Activated naive CD4-positive, alpha-beta T cell treated with anti-CD3 and anti-CD28 coated beads, Interleukin-2, amount 50 U/mL, for 24 hours (primary cell): ENCODE results near the gene PDIA3.
"Not testable (repeated sequence)": the region's sequence is repeated elsewhere in the genome, so short reads cannot be mapped to it uniquely, and the experiment has no call there.

ENCODE experiments used
- H3K27ac Mint-ChIP-seq: one replicate; pipeline ENCODE4 v1.8.0; 2021; ENCODE audit warnings: mild to moderate bottlenecking, mixed read lengths
- H3K27me3 Mint-ChIP-seq: one replicate; pipeline ENCODE4 v1.8.0; 2021; ENCODE audit warnings: mixed read lengths
- H3K36me3 Mint-ChIP-seq: one replicate; pipeline ENCODE4 v1.8.0; 2021; ENCODE audit warnings: mixed read lengths
- H3K4me1 Mint-ChIP-seq: one replicate; pipeline ENCODE4 v1.8.0; 2021; ENCODE audit warnings: mixed read lengths
- H3K4me3 Mint-ChIP-seq: one replicate; pipeline ENCODE4 v1.8.0; 2021; ENCODE audit warnings: mild to moderate bottlenecking, mixed read lengths
- H3K9me3 Mint-ChIP-seq: one replicate; pipeline ENCODE4 v1.8.0; 2021; ENCODE audit warnings: mixed read lengths

The PDIA3 gene

DNA sequence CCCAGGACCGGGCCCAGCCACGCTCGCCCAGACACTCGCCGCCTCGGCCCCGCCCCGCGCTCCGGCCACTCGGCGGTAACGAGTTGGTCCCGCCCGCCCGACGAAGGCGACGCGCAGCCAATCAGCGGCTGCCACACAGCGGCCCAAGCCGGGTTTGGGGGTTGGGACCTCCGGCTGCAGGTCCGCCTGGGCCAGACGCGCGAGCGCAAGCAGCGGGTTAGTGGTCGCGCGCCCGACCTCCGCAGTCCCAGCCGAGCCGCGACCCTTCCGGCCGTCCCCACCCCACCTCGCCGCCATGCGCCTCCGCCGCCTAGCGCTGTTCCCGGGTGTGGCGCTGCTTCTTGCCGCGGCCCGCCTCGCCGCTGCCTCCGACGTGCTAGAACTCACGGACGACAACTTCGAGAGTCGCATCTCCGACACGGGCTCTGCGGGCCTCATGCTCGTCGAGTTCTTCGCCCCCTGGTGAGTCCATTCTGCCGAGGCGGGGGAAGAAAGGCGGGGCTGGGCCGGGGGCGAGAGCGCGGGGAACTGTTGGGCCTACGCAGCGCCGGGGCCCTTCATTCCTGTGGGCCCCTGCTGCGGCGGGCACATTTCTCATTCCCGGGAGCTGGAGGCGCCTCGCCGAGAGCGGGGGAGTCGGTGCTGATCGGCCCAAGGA, at the start of gene PDIA3:
Gene PDIA3, plus strand, starts transcription at position 194 of the 658 bp plus-strand sequence. Its CDS starts 102 bp downstream, at position 296.
- H3K27me3 Mint-ChIP-seq, H3K36me3 Mint-ChIP-seq, H3K9me3 Mint-ChIP-seq: not testable (repeated sequence)
- Mint-ChIP-seq H3K4me1 (peaks cover 26% of the 10 kb centered on the region), H3K4me3 (peak within 1 kb of the TSS; percentile 98), H3K27ac (peak within 1 kb of the TSS; percentile 98)

DNA sequence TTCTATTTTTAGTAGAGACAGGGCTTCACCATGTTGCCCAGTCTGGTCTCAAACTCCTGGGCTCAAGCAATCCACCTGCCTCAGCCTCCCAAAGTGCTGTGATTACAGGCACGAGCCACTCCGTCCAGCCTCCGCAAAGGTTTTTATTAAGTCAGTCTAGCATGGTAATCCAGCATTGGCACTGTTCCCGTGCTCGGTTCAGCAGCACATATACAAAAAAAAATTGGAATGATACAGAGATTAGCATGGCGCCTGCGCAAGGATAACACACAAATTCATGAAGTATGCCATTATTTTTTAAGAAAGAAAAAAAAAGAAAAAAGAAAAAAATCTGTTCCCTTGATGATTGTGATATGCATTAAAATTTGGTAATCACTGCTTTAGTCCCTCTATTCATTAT, 44.1 kb upstream of the PDIA3 start:
- no peaks in the 10 kb centered on the region for H3K9me3 Mint-ChIP-seq
- H3K27ac Mint-ChIP-seq, result no peak overlapping the region
- H3K4me3 Mint-ChIP-seq, result no peak overlapping the region
- no peaks in the 10 kb centered on the region for H3K4me1 Mint-ChIP-seq
- peaks cover 2% of the 10 kb centered on the region for H3K27me3 Mint-ChIP-seq
- no peaks in the 10 kb centered on the region for H3K36me3 Mint-ChIP-seq

DNA sequence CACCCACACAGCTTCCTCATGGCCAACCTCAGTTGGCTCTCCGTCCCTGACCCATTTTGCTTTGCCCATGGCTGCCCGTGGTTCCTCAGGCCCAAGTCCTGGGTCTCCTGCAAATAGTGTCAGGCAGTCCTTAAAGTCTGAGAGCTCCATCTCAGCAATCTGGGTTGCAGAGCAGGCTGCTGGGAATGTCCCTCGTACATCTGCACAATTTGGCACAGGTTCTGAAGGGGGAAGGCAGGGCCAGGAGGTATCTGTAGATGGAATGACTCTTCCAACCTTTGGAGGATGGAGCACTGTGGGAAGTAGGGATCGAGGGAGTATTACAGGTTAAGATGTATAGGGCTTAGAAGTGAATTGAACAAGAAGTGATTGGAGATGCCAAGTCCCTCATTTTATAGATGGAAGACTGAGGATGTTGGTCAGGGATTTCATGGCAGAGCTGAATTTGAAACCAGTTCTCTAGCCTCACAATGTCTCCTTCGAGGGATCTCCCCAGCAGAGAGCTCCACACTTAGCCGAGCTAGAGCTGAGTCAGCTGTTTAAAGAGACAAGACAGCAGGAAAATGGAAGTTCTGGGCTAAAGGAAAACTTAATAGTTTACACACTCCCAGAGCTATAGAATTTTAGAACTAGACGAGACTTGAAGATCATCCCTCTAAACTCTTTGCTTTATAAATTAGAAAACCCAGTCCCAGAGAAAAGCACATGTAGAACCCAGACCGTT, 43.4 kb upstream of the PDIA3 start:
- no peaks in the 10 kb centered on the region for H3K4me1 Mint-ChIP-seq
- no peak overlapping the region for H3K27ac Mint-ChIP-seq
- peaks cover 2% of the 10 kb centered on the region for H3K27me3 Mint-ChIP-seq
- H3K36me3 Mint-ChIP-seq, result no peaks in the 10 kb centered on the region
- H3K4me3 Mint-ChIP-seq, result no peak overlapping the region
- no peaks in the 10 kb centered on the region for H3K9me3 Mint-ChIP-seq

DNA sequence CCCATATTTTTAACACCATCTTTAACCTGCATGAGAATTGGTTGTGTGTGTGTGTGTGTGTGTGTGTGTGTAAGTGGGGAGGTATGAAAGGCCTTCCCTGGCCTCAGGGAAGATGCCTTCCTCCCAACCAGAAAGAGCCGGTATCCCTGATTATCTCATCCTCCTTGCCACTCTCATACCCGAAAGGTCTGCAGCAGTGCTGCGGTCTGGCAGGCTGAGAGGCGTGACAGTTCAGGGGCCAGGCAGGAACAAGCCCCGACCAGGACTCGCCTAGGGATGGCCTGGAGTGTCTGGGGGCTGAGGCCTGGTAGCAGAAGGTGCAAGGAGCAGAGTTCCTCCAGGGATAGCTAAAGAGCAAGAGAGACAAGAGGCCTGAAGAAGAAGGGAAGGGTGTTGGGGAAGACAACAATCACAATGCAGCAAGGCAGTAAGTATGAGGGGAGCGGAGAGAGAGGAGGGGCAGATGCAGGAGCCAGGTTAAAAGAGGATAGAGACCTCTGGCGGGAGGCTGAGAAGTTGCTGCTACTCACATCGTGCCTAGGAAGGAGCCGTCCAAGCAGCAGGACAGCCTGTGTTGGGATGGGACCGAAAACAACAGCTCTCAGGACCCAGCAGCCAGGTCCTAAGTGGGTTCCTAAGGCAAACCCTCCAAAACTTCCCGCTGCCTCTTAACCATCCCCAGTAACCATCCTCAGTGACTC, 35.7 kb upstream of the PDIA3 start:
- not testable (repeated sequence) for H3K4me1 Mint-ChIP-seq, H3K27me3 Mint-ChIP-seq, H3K4me3 Mint-ChIP-seq, H3K36me3 Mint-ChIP-seq, H3K9me3 Mint-ChIP-seq, H3K27ac Mint-ChIP-seq

DNA sequence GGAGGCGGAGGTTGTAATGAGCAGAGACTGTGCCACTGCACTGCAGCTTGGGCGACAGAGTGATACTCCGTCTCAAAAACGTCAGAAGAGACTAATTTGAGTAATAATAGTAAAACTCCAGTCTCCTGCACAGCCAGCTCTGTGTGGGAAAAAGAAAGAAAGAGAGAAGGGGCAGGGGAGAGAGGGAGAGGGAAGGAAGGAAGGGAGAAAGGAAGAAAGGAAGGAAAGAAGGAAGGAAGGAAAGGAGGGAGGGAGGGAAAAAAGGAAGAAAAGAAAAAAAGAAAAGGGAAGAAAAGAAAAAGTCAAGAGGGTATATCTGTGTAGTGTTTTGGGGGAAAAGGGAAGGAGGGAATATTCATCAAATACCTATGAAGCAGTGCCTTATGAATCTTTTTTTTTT, 23.1 kb upstream of the PDIA3 start:
- Mint-ChIP-seq H3K4me3 (no peak overlapping the region), H3K4me1 (no peaks in the 10 kb centered on the region), H3K27me3 (peaks cover 2% of the 10 kb centered on the region), H3K27ac (no peak overlapping the region), H3K36me3 (no peaks in the 10 kb centered on the region), H3K9me3 (no peaks in the 10 kb centered on the region)

DNA sequence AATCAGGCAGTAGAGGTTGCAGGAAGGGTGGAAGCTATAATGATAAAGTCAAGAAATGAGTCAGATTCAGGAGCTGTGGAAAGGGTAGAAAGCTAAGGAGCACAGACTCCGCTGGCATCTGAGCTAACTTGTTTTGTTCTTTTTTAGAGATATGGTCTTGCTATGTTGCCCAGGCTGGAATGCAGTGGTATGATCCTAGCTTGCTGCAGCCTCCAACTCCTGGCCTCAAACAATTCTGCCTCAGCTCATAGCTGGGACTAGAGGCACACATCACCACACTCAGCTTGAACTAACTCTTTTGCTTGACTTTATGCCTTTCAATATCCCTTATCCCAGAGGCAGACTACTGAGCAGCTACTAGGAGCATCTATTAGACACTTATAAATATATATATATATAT, 19.9 kb upstream of the PDIA3 start:
- H3K36me3 Mint-ChIP-seq, H3K27ac Mint-ChIP-seq, H3K9me3 Mint-ChIP-seq, H3K27me3 Mint-ChIP-seq, H3K4me3 Mint-ChIP-seq, H3K4me1 Mint-ChIP-seq: not testable (repeated sequence)

DNA sequence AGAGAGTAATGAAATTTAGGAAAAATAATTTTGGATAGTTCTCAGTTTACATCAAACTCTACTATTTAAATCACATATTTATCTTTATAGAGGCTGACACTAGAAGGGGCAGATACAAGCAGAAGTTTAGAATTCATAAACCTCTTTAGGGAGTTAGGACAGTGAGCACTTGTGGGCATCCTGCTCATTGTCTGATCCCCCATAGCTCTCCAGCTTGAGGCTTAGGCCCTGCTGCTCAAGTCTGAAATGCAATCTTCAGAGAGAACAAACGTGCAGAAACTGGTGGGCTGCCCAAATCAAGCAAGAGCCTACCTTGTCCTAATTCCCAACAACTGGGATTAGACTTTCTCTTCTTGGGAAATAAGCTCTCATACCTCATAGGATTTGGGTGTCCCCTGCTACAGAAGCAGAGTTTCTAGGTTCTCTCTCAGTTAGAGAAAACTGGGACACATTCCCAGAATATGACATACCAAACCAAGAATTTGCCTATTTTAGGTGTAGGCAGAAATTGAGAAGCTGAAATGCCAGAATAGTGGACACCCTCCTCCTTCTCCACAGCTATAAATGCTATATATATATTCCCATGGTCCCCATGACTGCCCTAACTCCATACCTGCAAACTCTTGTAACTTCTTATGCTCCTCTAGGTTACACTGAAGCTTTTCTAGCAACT, 18.0 kb upstream of the PDIA3 start:
- not testable (repeated sequence) for H3K4me1 Mint-ChIP-seq, H3K4me3 Mint-ChIP-seq, H3K27me3 Mint-ChIP-seq, H3K36me3 Mint-ChIP-seq, H3K27ac Mint-ChIP-seq, H3K9me3 Mint-ChIP-seq

DNA sequence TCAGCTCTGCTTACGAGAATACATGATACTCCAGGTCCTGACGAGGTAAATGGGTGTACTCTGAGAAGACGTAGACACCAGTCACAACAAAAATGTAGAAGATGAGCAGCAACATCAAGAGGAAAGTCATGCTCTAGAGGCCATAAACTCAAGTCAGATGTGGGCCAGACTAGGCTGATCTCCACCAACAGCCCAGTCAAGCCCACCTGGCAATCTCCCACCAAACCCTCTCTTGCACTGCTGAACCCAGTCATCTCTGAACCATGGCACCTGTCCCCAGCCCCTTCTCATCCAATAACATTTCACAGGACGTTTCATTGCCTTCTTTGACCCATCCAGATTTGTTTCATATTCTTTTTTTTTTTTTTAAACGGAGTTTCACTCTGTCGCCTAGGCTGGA, 10.8 kb upstream of the PDIA3 start:
- Mint-ChIP-seq H3K36me3 (peaks cover 2% of the 10 kb centered on the region), H3K27me3 (no peaks in the 10 kb centered on the region), H3K4me1 (no peaks in the 10 kb centered on the region), H3K9me3 (no peaks in the 10 kb centered on the region), H3K27ac (no peak overlapping the region), H3K4me3 (no peak overlapping the region)

DNA sequence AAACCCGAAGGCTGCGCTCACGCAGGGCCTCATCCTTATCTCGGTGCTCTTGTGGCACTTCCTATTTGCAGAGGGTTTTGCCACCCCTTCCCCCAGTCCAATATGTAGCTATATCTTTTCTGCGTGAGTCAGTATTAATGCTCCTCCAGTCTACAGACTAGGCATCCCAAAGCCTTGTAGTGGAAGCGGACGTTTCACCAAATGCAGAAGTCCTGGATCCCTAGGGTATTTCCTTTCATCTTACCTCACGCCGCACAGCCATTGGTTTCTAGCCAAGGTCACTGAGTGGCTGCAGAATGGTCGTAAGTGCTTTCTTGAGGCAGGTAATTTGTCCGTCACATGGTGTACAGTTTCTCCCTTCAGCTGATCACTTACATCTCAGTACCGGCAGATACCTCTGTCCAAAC, 668 bp downstream of the PDIA3 start:
- not testable (repeated sequence) for H3K27me3 Mint-ChIP-seq, H3K9me3 Mint-ChIP-seq, H3K36me3 Mint-ChIP-seq
- peak overlapping the region; percentile 98 for H3K4me3 Mint-ChIP-seq
- peak overlapping the region; percentile 98 for H3K27ac Mint-ChIP-seq
- peaks cover 31% of the 10 kb centered on the region for H3K4me1 Mint-ChIP-seq

DNA sequence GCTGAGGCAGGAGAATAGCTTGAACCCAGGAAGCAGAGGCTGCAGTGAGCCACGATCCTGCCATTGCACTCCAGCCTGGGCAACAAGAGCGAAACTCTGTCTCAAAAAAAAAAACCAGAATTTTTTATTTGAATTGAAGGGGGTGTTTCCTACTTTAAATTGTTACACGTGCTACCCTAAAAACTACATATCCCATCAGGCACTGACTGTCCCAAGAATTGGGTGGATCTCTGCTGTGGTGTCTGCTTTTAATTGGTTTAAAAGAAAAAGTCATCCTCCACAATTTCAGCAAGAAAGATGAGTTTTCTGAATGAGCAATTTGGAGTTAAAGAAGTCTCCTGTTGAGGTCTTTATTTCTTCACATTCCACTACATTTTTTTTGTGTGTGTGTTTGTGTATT, 2.1 kb downstream of the PDIA3 start:
- peaks cover 46% of the 10 kb centered on the region for H3K4me1 Mint-ChIP-seq
- H3K27me3 Mint-ChIP-seq, result no peaks in the 10 kb centered on the region
- H3K4me3 Mint-ChIP-seq, result peak overlapping the region; percentile 98
- H3K27ac Mint-ChIP-seq, result peak overlapping the region; percentile 79
- no peaks in the 10 kb centered on the region for H3K9me3 Mint-ChIP-seq
- H3K36me3 Mint-ChIP-seq, result peaks cover 13% of the 10 kb centered on the region

DNA sequence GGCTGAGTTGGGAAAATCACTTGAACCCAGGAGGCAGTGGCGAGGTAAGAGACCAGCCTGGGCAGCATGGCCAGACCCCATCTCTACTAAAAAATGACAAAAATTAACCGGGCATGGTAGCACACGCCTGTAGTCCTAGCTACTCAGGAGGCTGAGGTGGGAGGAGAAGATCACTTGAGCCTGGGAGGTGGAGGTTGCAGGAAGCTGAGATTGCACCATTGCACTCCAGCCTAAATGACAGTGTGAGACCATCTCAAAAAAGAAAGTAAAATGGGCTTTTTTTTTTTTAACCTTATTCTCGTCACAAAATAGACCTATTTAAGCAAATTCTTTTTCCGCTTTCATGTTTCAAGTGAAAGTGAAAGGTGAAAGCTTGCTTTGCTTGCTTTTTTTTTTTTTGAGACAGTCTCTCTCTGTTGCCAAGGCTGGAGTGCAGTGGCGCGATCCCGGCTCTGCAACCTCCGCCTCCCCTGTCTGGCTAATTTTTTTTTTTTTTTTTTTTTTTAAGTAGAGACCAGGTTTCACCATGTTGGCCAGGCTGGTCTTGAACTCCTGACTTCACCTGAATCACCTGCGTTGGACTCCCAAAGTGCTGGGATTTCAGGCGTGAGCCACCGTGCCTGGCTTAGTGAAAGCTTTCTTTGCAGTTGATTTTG, 3.6 kb downstream of the PDIA3 start:
- H3K27me3 Mint-ChIP-seq, result no peaks in the 10 kb centered on the region
- H3K27ac Mint-ChIP-seq, result peak overlapping the region; percentile 93
- H3K9me3 Mint-ChIP-seq, result no peaks in the 10 kb centered on the region
- peak overlapping the region; percentile 98 for H3K4me3 Mint-ChIP-seq
- peaks cover 13% of the 10 kb centered on the region for H3K36me3 Mint-ChIP-seq
- H3K4me1 Mint-ChIP-seq, result peaks cover 49% of the 10 kb centered on the region

DNA sequence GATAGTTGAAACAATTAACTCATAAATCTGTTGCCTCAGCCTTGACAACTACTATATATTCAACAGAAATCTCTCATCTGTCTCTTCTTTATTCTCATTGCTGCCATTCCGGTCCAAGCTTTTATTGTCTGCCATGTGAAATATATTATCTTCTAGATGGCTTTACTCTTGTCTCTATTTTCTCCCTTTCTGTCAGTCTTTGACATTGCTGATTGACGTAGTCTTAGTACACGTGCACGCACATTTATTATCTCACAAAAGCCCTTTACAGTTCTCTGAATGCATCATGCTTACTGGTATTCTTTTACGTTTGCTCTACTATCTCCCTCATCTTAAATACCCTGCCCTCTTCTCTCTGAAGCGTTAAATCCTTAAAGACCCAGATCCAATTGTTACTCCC, 5.6 kb downstream of the PDIA3 start:
- Mint-ChIP-seq H3K36me3 (peaks cover 17% of the 10 kb centered on the region), H3K27ac (peak overlapping the region; percentile 5), H3K27me3 (no peaks in the 10 kb centered on the region), H3K4me1 (peaks cover 47% of the 10 kb centered on the region), H3K4me3 (peak overlapping the region; percentile 27), H3K9me3 (no peaks in the 10 kb centered on the region)

DNA sequence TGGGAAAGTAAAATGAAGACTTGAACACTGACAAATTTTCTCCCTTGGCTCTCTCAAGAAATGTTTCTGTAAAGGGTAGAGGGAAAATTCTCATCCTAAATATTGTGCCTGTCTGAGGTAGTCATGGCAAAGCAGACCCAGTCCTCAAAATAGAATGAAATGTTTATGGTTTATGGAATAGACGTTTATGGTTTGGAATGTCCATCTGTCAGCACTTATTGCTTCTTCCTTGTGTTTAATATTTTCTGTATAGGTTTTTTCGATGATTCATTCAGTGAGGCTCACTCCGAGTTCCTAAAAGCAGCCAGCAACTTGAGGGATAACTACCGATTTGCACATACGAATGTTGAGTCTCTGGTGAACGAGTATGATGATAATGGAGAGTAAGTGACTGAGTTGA, 16.6 kb downstream of the PDIA3 start:
- H3K36me3 Mint-ChIP-seq, result peaks cover 21% of the 10 kb centered on the region
- H3K27ac Mint-ChIP-seq, result peak overlapping the region; percentile 18
- H3K27me3 Mint-ChIP-seq, result no peaks in the 10 kb centered on the region
- no peak overlapping the region for H3K4me3 Mint-ChIP-seq
- H3K9me3 Mint-ChIP-seq, result no peaks in the 10 kb centered on the region
- peaks cover 10% of the 10 kb centered on the region for H3K4me1 Mint-ChIP-seq

DNA sequence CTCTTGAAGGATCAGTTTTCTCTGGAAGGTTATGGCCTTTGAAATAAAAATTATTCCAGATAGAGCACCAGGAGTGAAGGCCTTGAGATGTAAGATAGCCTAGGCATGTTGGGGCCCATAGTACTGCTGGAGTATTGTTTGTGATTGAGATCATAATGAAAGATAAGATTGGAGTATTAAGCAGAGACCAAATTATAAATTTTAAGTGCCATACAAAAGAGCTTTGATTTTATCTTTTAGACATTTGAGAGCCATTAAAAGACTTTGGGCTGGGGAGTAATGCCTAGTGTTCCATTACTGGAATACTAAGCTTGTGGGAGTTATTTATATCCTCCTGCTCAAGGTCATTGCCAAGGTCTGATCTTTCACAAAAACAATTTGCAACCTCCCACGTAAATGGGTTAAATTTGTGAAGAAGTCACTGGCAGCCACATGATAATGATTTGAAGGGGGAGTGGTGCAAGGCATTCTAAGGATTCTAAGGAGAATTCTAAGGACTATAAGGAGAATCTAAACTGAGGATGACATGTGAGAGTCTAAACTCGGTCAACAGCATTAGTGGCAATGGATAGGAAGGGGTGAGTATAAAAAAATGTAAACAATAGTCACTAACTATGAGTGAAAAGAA, 17.7 kb downstream of the PDIA3 start:
- Mint-ChIP-seq H3K4me3 (no peak overlapping the region), H3K27me3 (no peaks in the 10 kb centered on the region), H3K36me3 (peaks cover 24% of the 10 kb centered on the region), H3K27ac (peak overlapping the region; percentile 68), H3K9me3 (no peaks in the 10 kb centered on the region), H3K4me1 (peaks cover 10% of the 10 kb centered on the region)

DNA sequence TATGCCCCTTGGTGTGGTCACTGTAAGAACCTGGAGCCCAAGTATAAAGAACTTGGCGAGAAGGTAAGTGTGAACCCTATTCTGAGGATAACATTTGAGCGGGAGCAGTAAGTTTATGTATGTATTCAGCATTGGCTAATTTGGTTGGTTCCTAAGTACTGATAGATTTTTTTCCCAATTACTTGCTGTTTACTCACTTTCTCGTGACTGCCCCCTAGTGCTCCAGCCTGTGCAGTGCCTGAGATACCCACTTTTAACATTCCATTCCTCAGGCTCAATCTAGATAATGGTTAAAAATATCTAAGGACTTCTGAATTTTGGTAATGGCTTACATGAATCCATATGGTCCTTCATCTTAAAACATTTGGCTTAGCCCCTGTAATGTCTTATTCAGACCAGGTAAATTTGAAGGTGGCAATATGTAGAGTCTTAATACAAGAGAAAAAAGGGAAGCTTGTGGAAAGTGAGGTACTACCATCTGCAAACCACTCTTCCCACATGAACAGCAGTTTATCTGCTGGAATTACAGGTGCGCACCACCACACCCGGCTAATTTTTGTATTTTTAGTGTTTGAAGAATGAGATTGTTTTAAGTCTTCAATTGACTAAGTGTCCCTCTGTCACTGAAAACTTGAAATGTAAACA, 23.5 kb downstream of the PDIA3 start:
- H3K4me3 Mint-ChIP-seq, result no peak overlapping the region
- no peaks in the 10 kb centered on the region for H3K27me3 Mint-ChIP-seq
- peaks cover 20% of the 10 kb centered on the region for H3K36me3 Mint-ChIP-seq
- H3K4me1 Mint-ChIP-seq, result no peaks in the 10 kb centered on the region
- no peaks in the 10 kb centered on the region for H3K9me3 Mint-ChIP-seq
- no peak overlapping the region for H3K27ac Mint-ChIP-seq
